HepG2 (cell line): ENCODE results near the gene ATP2A2. TPM values are rescaled to one million over a fixed set of nuclear protein-coding genes. Genes with fewer than 3 reads are reported as not detected.

Experiments used
- ATAC-seq: fragments of 200-7000 bp; cut with Tn5 transposase; 3 replicates; pipeline ENCODE4 v1.9.1; 2020; ENCODE audit warnings: mild to moderate bottlenecking, moderate library complexity
- BruUV-seq: library from RNA; stranded (reverse); fragments of 400-500 nt; replicated peaks from 2 replicates; lab custom pipeline; 2021; lab: Mats Ljungman, UMichigan
- CTCF ChIA-PET: fragments of 300-600 bp; formaldehyde crosslinking; extraction: SDS; loops from one replicate; lab custom pipeline; 2021; ENCODE audit warnings: low total read pairs, inconsistent platforms, low intra/inter-chr PET ratio; lab: Yijun Ruan, JAX
- POLR2A ChIA-PET: fragments of 350-600 bp; sonication (Branson Sonifier 250); formaldehyde crosslinking; loops from one replicate; lab custom pipeline; 2020; ENCODE audit warnings: antibody characterized with exemption, inconsistent platforms; lab: Yijun Ruan, JAX
- DNase-seq: peaks from one replicate; pipeline ENCODE4 v3.0.0-alpha.2; 2015; ENCODE audit warnings: low spot score
- FAIRE-seq: peaks from 3 replicates; lab custom pipeline; 2011; peaks lifted over from hg19 to GRCh38; lab: Jason Lieb, UNC
- H2AFZ ChIP-seq: one replicate; pipeline ENCODE4 v1.6.1; 2011; ENCODE audit warnings: low read length, inconsistent platforms
- H3K27ac ChIP-seq: fragments of 300-600 bp; 3 replicates; pipeline ENCODE4 v1.8.0; 2011; ENCODE audit warnings: mixed run types, mild to moderate bottlenecking, mixed read lengths, low read length, inconsistent platforms; ENCODE audit not compliant: insufficient read depth; ENCODE audit errors: extremely low read length
- H3K27me3 ChIP-seq, 2 experiments: fragments of 200-600 bp in 1 of 2; 2 replicates in 1 of 2; 3 replicates in 1 of 2; pipeline versions ENCODE4 v1.6.0 to v1.8.0; 2011; ENCODE audit warnings: low read length in 2 of 2, mild to moderate bottlenecking in 2 of 2, moderate library complexity in 2 of 2, inconsistent platforms in 1 of 2; ENCODE audit not compliant: insufficient read depth in 2 of 2, control insufficient read depth in 1 of 2
- H3K36me3 ChIP-seq, 2 experiments: fragments of 200-600 bp in 1 of 2; replicated peaks in 1 of 2; 2 replicates in 1 of 2; 3 replicates in 1 of 2; pipeline versions ENCODE4 v1.5.1 to v1.8.0; 2011; ENCODE audit warnings: low read length in 2 of 2, inconsistent platforms in 1 of 2; ENCODE audit not compliant: insufficient read depth in 2 of 2, control insufficient read depth in 1 of 2
- H3K4me1 ChIP-seq: 2 replicates; pipeline ENCODE4 v1.5.1; 2012; ENCODE audit warnings: low read length, inconsistent platforms; ENCODE audit not compliant: insufficient read depth
- H3K4me2 ChIP-seq: 2 replicates; pipeline ENCODE4 v1.6.0; 2011; ENCODE audit warnings: low read depth, low read length, inconsistent platforms
- H3K4me3 ChIP-seq, 3 experiments: fragments of 200-600 bp in 1 of 3; sonication (generic), shearing (Covaris generic) in 1 of 3; replicated peaks in 1 of 3; 2 replicates each; pipeline ENCODE4 v1.5.1; 2011 to 2016; ENCODE audit warnings: low read length in 3 of 3, inconsistent platforms in 2 of 3, low read depth in 2 of 3, mild to moderate bottlenecking in 2 of 3, control low read depth in 1 of 3, mixed read lengths in 1 of 3; ENCODE audit not compliant: insufficient read depth in 1 of 3
- H3K79me2 ChIP-seq: one replicate; pipeline ENCODE4 v1.6.1; 2011; ENCODE audit warnings: low read length, inconsistent platforms; ENCODE audit not compliant: insufficient read depth
- H3K9ac ChIP-seq: 2 replicates; pipeline ENCODE4 v1.6.0; 2011; ENCODE audit warnings: mild to moderate bottlenecking, low read depth, low read length, inconsistent platforms; ENCODE audit not compliant: insufficient read depth
- H3K9me3 ChIP-seq: 2 replicates; pipeline ENCODE4 v1.5.1; 2012; ENCODE audit warnings: mild to moderate bottlenecking, low read length
- H4K20me1 ChIP-seq: 2 replicates; pipeline ENCODE4 v1.6.0; 2011; ENCODE audit warnings: inconsistent platforms, mild to moderate bottlenecking, low read length, moderate library complexity; ENCODE audit not compliant: insufficient read depth
- AGO1 ChIP-seq: fragments of 200-400 bp; formaldehyde crosslinking; IDR thresholded peaks from 2 replicates; pipeline ENCODE4 v1.6.1; 2017; ENCODE audit warnings: mild to moderate bottlenecking, low read depth, low read length, moderate library complexity; ENCODE audit not compliant: poor library complexity, severe bottlenecking
- CENPX ChIP-seq: sonication (generic); formaldehyde crosslinking; IDR thresholded peaks from 2 replicates; pipeline ENCODE4 v1.9.0; 2021; ENCODE audit warnings: mild to moderate bottlenecking, missing genetic modification reagents, moderate library complexity
- FIP1L1 ChIP-seq: fragments of 200-400 bp; formaldehyde crosslinking; IDR thresholded peaks from 2 replicates; pipeline ENCODE4 v1.6.1; 2018; ENCODE audit warnings: low read depth, mild to moderate bottlenecking, low read length, moderate library complexity, borderline replicate concordance; ENCODE audit not compliant: insufficient read depth
- GPN1 ChIP-seq: sonication (generic); formaldehyde crosslinking; IDR thresholded peaks from 2 replicates; pipeline ENCODE4 v1.5.1; 2020; ENCODE audit warnings: missing genetic modification reagents, borderline replicate concordance
- IKZF4 ChIP-seq: sonication (generic); formaldehyde crosslinking; IDR thresholded peaks from 2 replicates; pipeline ENCODE4 v1.5.1; 2020; ENCODE audit warnings: borderline replicate concordance, mild to moderate bottlenecking, low read depth, missing genetic modification reagents; ENCODE audit errors: not compliant biosample characterization
- KDM4B ChIP-seq: sonication (generic); formaldehyde crosslinking; IDR thresholded peaks from 2 replicates; pipeline ENCODE4 v1.4.0; 2020; ENCODE audit warnings: missing genetic modification reagents
- KLF15 ChIP-seq: sonication (generic); formaldehyde crosslinking; IDR thresholded peaks from 2 replicates; pipeline ENCODE4 v1.8.1; 2023; ENCODE audit warnings: borderline replicate concordance, mild to moderate bottlenecking, inconsistent platforms, missing genetic modification reagents, mixed read lengths
- MBD4 ChIP-seq: IDR thresholded peaks from 2 replicates; pipeline ENCODE4 v1.6.1; 2012; ENCODE audit warnings: low read length, inconsistent platforms, borderline replicate concordance
- NFIC ChIP-seq: IDR thresholded peaks from 2 replicates; pipeline ENCODE4 v1.6.1; 2012; ENCODE audit warnings: mild to moderate bottlenecking, low read length, inconsistent platforms
- POLR2AphosphoS2 ChIP-seq: IDR thresholded peaks from 2 replicates; pipeline ENCODE4 v1.6.1; 2011; ENCODE audit warnings: low read depth, low read length, improper control_type of control experiment
- TFDP2 ChIP-seq: sonication (generic); formaldehyde crosslinking; IDR thresholded peaks from 2 replicates; pipeline ENCODE4 v1.4.0; 2020; ENCODE audit warnings: missing genetic modification reagents
- TRAFD1 ChIP-seq: sonication (generic); formaldehyde crosslinking; IDR thresholded peaks from 2 replicates; pipeline ENCODE4 v1.5.1; 2020; ENCODE audit warnings: missing genetic modification reagents, mild to moderate bottlenecking, borderline replicate concordance
- ZNF124 ChIP-seq: sonication (generic); formaldehyde crosslinking; IDR thresholded peaks from 2 replicates; pipeline ENCODE4 v1.4.0; 2020; ENCODE audit warnings: missing genetic modification reagents
- ZNF276 ChIP-seq: sonication (generic); formaldehyde crosslinking; IDR thresholded peaks from 2 replicates; pipeline ENCODE4 v1.4.0; 2020; ENCODE audit warnings: mild to moderate bottlenecking, low read depth, missing genetic modification reagents
- ZNF362 ChIP-seq: sonication (generic); formaldehyde crosslinking; IDR thresholded peaks from 2 replicates; pipeline ENCODE4 v1.4.0; 2020; ENCODE audit warnings: missing genetic modification reagents, mild to moderate bottlenecking, borderline replicate concordance
- ZNF549 ChIP-seq: sonication (generic); formaldehyde crosslinking; IDR thresholded peaks from 2 replicates; pipeline ENCODE4 v1.5.0; 2020; ENCODE audit warnings: missing genetic modification reagents
- ZNF772 ChIP-seq: sonication (generic); formaldehyde crosslinking; IDR thresholded peaks from 2 replicates; pipeline ENCODE4 v1.5.0; 2020; ENCODE audit warnings: mild to moderate bottlenecking, missing genetic modification reagents
- WGBS: methylation state at CpG from one replicate; pipeline ENCODE4 v1.1.6; 2017; ENCODE audit warnings: low lambda C conversion rate; 5-methylcytosine and 5-hydroxymethylcytosine counted together
- in situ Hi-C: cut with HindIII; loops from 2 replicates; pipeline ENCODE4 v1.10.0; 2017; ENCODE audit warnings: low pct_unique_long_range_greater_than_20kb; ENCODE audit not compliant: extremely low pct_ligation_motif_present
- intact Hi-C: fragments of 100-400 bp; cut with micrococcal nuclease; formaldehyde crosslinking; loops from one replicate; pipeline ENCODE4 v1.10.0; 2022; ENCODE audit not compliant: unreplicated experiment
- polyA plus RNA-seq, 8 experiments: library from polyadenylated mRNA; depleted of rRNA in 3 of 8; stranded (reverse) in 7 of 8; unstranded in 1 of 8; fragments of >200 nt; fragmentation: Illumina TruSeq in 4 of 8; extraction: Trizol in 4 of 8; gene quantifications; 2 replicates each; pipeline versions ENCODE4 v1.2.1 to v1.2.3, GENCODE V29; 2011 to 2016; ENCODE audit warnings: low read depth in 4 of 8, missing spikeins in 1 of 8, mixed read lengths in 1 of 8; ENCODE audit not compliant: insufficient read depth in 1 of 8
- total RNA-seq, 5 experiments: library from RNA; depleted of rRNA; stranded (reverse); fragments of >200 nt; fragmentation: Illumina TruSeq; extraction: Trizol; gene quantifications; 2 replicates each; pipeline ENCODE4 v1.2.3, GENCODE V29; 2016; ENCODE audit warnings: low read depth in 1 of 5

Gene ATP2A2
- total and polyA plus RNA-seq, 2 of the 13 experiments (the other 11 are each of a cell fraction or from before 2014, with no cell fraction given) = 35.4 to 85.5 TPM

- 95% methylated on average over 4 of the region's 4 CpGs for WGBS
- POLR2A ChIA-PET = no interaction called here
- Histone ChIP-seq H3K36me3 (peaks cover 28 to 53% of the 10 kb centered on the region in 2 experiments), H3K9me3 (no peaks in the 10 kb centered on the region), H3K4me2 (no peak overlapping the region), H3K4me1 (0 out of 2 replicates have a peak, but pooled peaks cover 4% of the 10 kb centered on the region), H3K9ac (no peak overlapping the region), H3K4me3 (no peak overlapping the region), H4K20me1 (no peaks in the 10 kb centered on the region), H2AFZ (no peak overlapping the region), H3K79me2 (no peaks in the 10 kb centered on the region), H3K27me3 (no peaks in the 10 kb centered on the region; a peak in 1 of 5 replicates), H3K27ac (no peak overlapping the region)
- no peak for FAIRE-seq
- DNase-seq = no peak
- CTCF ChIA-PET = no interaction called here
- no peak for ATAC-seq
- intact Hi-C loops (no loop called here), in situ Hi-C loops (no loop called here)
- TF ChIP-seq AGO1 = no peak
- TF ChIP-seq ZNF772 (CRISPR knock-in tag) = no peak
- TF ChIP-seq FIP1L1 = no peak
- no peak for TF ChIP-seq ZNF276 (CRISPR knock-in tag)
- no peak for TF ChIP-seq ZNF124
- no peak for TF ChIP-seq ZNF362 (CRISPR knock-in tag)
- no peak for TF ChIP-seq KDM4B
- TF ChIP-seq MBD4 = no peak
- TF ChIP-seq ZNF549 (CRISPR knock-in tag) = no peak
- TF ChIP-seq KLF15 (CRISPR knock-in tag) = no peak
- TF ChIP-seq TFDP2 (CRISPR knock-in tag) = no peak
- no peak for TF ChIP-seq TRAFD1 (CRISPR knock-in tag)
- no peak for TF ChIP-seq CENPX
- TF ChIP-seq POLR2AphosphoS2 = no peak
- no peak for TF ChIP-seq NFIC
- no peak for TF ChIP-seq GPN1 (CRISPR knock-in tag)
- TF ChIP-seq IKZF4 (CRISPR knock-in tag) = no peak
- BruUV-seq = no TSS peak
These were observed 92.0 kb downstream of the ATP2A2 start for GRCh38 chr12:110373025-110373424.
